HEK293 (cell line): ENCODE data around the gene RGS7.
"Not testable (repeated sequence)": the region's sequence is repeated elsewhere in the genome, so short reads cannot be mapped to it uniquely, and the experiment has no call there.

Experiments used
- CTCF ChIA-PET: fragments of 350-600 bp; formaldehyde crosslinking; extraction: SDS; loops from one replicate; lab custom pipeline; 2021; ENCODE audit warnings: antibody characterized with exemption; lab: Yijun Ruan, JAX
- POLR2A ChIA-PET: fragments of 300-600 bp; formaldehyde crosslinking; extraction: SDS; loops from one replicate; lab custom pipeline; 2020; ENCODE audit warnings: antibody characterized with exemption, inconsistent platforms; lab: Yijun Ruan, JAX
- H3K27ac ChIP-seq: fragments of 200-500 bp; sonication (Bioruptor generic); 2 replicates; pipeline ENCODE4 v1.5.1; 2014; ENCODE audit warnings: low read depth, low read length, control low read depth, inconsistent platforms; ENCODE audit errors: extremely low read depth
- H3K36me3 ChIP-seq, 2 experiments: fragments of 200-500 bp in 1 of 2; sonication (Bioruptor generic) in 1 of 2; 1 replicate in 1 of 2; 2 replicates in 1 of 2; pipeline ENCODE4 v1.5.1; 2014 to 2017; ENCODE audit warnings: inconsistent platforms in 2 of 2, low read length in 2 of 2; ENCODE audit not compliant: control insufficient read depth in 2 of 2, insufficient read depth in 1 of 2
- H3K4me1 ChIP-seq: fragments of 200-500 bp; sonication (Bioruptor generic); 2 replicates; pipeline ENCODE4 v1.5.1; 2014; ENCODE audit warnings: mild to moderate bottlenecking, low read length, inconsistent platforms; ENCODE audit not compliant: control insufficient read depth, insufficient read depth
- H3K4me3 ChIP-seq: 2 replicates; pipeline ENCODE4 v1.5.1; 2011; ENCODE audit warnings: low read depth, mild to moderate bottlenecking, control low read depth, low read length, moderate library complexity
- H3K9me3 ChIP-seq: fragments of 200-500 bp; sonication (Bioruptor generic); 2 replicates; pipeline ENCODE4 v1.5.1; 2014; ENCODE audit warnings: low read depth, low read length, inconsistent platforms; ENCODE audit not compliant: control insufficient read depth, insufficient read depth
- BCL6B ChIP-seq: fragments of 450-650 bp; formaldehyde crosslinking; IDR thresholded peaks from 2 replicates; pipeline ENCODE4 v1.5.1; 2017; ENCODE audit warnings: missing biosample characterization, missing genetic modification characterization
- GLIS1 ChIP-seq: fragments of 450-650 bp; formaldehyde crosslinking; IDR thresholded peaks from 2 replicates; pipeline ENCODE4 v1.5.1; 2016; ENCODE audit warnings: missing biosample characterization, missing genetic modification characterization
- KLF8 ChIP-seq: fragments of 450-650 bp; formaldehyde crosslinking; IDR thresholded peaks from 2 replicates; pipeline ENCODE4 v1.5.1; 2016; ENCODE audit warnings: missing biosample characterization, missing genetic modification characterization
- OVOL3 ChIP-seq: fragments of 450-650 bp; formaldehyde crosslinking; IDR thresholded peaks from 2 replicates; pipeline ENCODE4 v1.5.1; 2016; ENCODE audit warnings: missing biosample characterization, missing genetic modification characterization
- PRDM4 ChIP-seq: fragments of 450-650 bp; formaldehyde crosslinking; IDR thresholded peaks from 2 replicates; pipeline ENCODE4 v1.5.1; 2017; ENCODE audit warnings: missing biosample characterization, missing genetic modification characterization
- SCRT1 ChIP-seq: fragments of 450-650 bp; formaldehyde crosslinking; IDR thresholded peaks from 2 replicates; pipeline ENCODE4 v1.5.1; 2016; ENCODE audit warnings: missing biosample characterization, missing genetic modification characterization, borderline replicate concordance
- SCRT2 ChIP-seq: fragments of 450-650 bp; formaldehyde crosslinking; IDR thresholded peaks from 2 replicates; pipeline ENCODE4 v1.5.1; 2016; ENCODE audit warnings: missing biosample characterization, missing genetic modification characterization
- ZNF146 ChIP-seq: fragments of 450-650 bp; formaldehyde crosslinking; IDR thresholded peaks from 2 replicates; pipeline ENCODE4 v1.5.1; 2016; ENCODE audit warnings: missing biosample characterization, missing genetic modification characterization
- ZNF18 ChIP-seq: fragments of 450-650 bp; formaldehyde crosslinking; IDR thresholded peaks from 2 replicates; pipeline ENCODE4 v1.5.1; 2016; ENCODE audit warnings: missing biosample characterization, missing genetic modification characterization
- ZNF280D ChIP-seq: fragments of 450-650 bp; formaldehyde crosslinking; IDR thresholded peaks from 2 replicates; pipeline ENCODE4 v1.5.1; 2016; ENCODE audit warnings: missing biosample characterization, missing genetic modification characterization
- ZNF302 ChIP-seq: fragments of 450-650 bp; formaldehyde crosslinking; IDR thresholded peaks from 2 replicates; pipeline ENCODE4 v1.5.1; 2016; ENCODE audit warnings: missing biosample characterization, missing genetic modification characterization, low read depth
- ZNF311 ChIP-seq: fragments of 450-650 bp; formaldehyde crosslinking; IDR thresholded peaks from 2 replicates; pipeline ENCODE4 v1.5.1; 2017; ENCODE audit warnings: missing biosample characterization, missing genetic modification characterization, borderline replicate concordance
- ZNF362 ChIP-seq: fragments of 450-650 bp; formaldehyde crosslinking; IDR thresholded peaks from 2 replicates; pipeline ENCODE4 v1.5.1; 2016; ENCODE audit warnings: missing biosample characterization, missing genetic modification characterization
- ZNF530 ChIP-seq: fragments of 450-650 bp; formaldehyde crosslinking; IDR thresholded peaks from 2 replicates; pipeline ENCODE4 v1.5.1; 2016; ENCODE audit warnings: low read depth, missing biosample characterization, missing genetic modification characterization
- ZNF660 ChIP-seq: fragments of 450-650 bp; IDR thresholded peaks from 2 replicates; pipeline ENCODE4 v1.5.1; 2018; ENCODE audit warnings: missing biosample characterization, mild to moderate bottlenecking, missing genetic modification characterization
- ZSCAN5A ChIP-seq: fragments of 450-650 bp; formaldehyde crosslinking; IDR thresholded peaks from 2 replicates; pipeline ENCODE4 v1.5.1; 2016; ENCODE audit warnings: missing biosample characterization, missing genetic modification characterization

Gene RGS7

GRCh38 chr1:240905225-240905765 lies 451.7 kb downstream of the RGS7 start:
- H3K36me3 ChIP-seq: no peaks in the 10 kb centered on the region
- TF ChIP-seq ZNF362 (tag by site-specific recombination) (no peak), SCRT2 (tag by site-specific recombination) (peak; percentile 66), SCRT1 (tag by site-specific recombination) (0 out of 2 replicates have a peak, but pooled peaks have one; percentile 52), BCL6B (tag by site-specific recombination) (no peak), GLIS1 (tag by site-specific recombination) (no peak)
- no peak overlapping the region for H3K4me3 ChIP-seq
- no peak overlapping the region for H3K27ac ChIP-seq
- CTCF ChIA-PET: no interaction called here
- POLR2A ChIA-PET: no interaction called here
- no peaks in the 10 kb centered on the region for H3K9me3 ChIP-seq
- H3K4me1 ChIP-seq: no peaks in the 10 kb centered on the region

- H3K27ac ChIP-seq, H3K4me3 ChIP-seq, CTCF ChIA-PET, H3K4me1 ChIP-seq, H3K36me3 ChIP-seq, POLR2A ChIA-PET, H3K9me3 ChIP-seq: not testable (repeated sequence)
- TF ChIP-seq ZNF146 (peak; percentile 92), ZNF280D (tag by site-specific recombination) (0 out of 2 replicates have a peak, but pooled peaks have one; percentile 52)
- TF ChIP-seq, all 188 proteins: peak for 2; not testable (repeated sequence) for 186
Measured at GRCh38 chr1:240895424-240895823, 461.6 kb downstream of the RGS7 start.

- Histone ChIP-seq H3K36me3 (no peaks in the 10 kb centered on the region), H3K27ac (no peak overlapping the region), H3K9me3 (no peaks in the 10 kb centered on the region), H3K4me3 (no peak overlapping the region), H3K4me1 (no peaks in the 10 kb centered on the region)
- TF ChIP-seq ZNF302 (tag by site-specific recombination) (no peak), OVOL3 (tag by site-specific recombination) (no peak), ZNF660 (tag by site-specific recombination) (no peak), KLF8 (no peak), PRDM4 (tag by site-specific recombination) (no peak), ZSCAN5A (tag by site-specific recombination) (no peak), ZNF311 (tag by site-specific recombination) (no peak), ZNF530 (tag by site-specific recombination) (no peak), ZNF18 (no peak)
- ChIA-PET POLR2A (no interaction called here), CTCF (interaction anchor here (0.6 to 1.9 kb wide), 4 partner anchors 10 to 411 kb away, joined by 3 to 9 read pairs (median 6); no protein-coding TSS in a partner anchor)
Measured at GRCh38 chr1:240888787-240889048, 468.3 kb downstream of the RGS7 start.
